Fibroblast of skin of back (primary cell): ENCODE data around the gene NR2E3. TPM values are rescaled to one million over a fixed set of nuclear protein-coding genes. Genes with fewer than 3 reads are reported as not detected.

Experiments used
- DNase-seq: peaks from one replicate; pipeline ENCODE4 v3.0.0-alpha.2; 2013
- polyA plus RNA-seq, 2 experiments: library from polyadenylated mRNA; unstranded; fragments of 120-200 nt; gene quantifications; one replicate each; pipeline ENCODE4 v1.2.1, GENCODE V29; 2013; ENCODE audit not compliant: insufficient read length in 2 of 2

The NR2E3 gene
- not detected for polyA plus RNA-seq (2013, experiment 1 of 2; ENCODE audit: insufficient read length)
- not detected for polyA plus RNA-seq (2013, experiment 2 of 2; ENCODE audit: insufficient read length)

GRCh38 chr15:71810256-71811035 is at the start of gene NR2E3:
NR2E3 (plus strand) TSS chr15:71810554; CDS start chr15:71810744, 190 bp downstream.
- no peak for DNase-seq

- DNase-seq: no peak
These were observed 49.5 kb upstream of the NR2E3 start for GRCh38 chr15:71760852-71761251.

- peak; percentile 69 for DNase-seq
These were observed 48.7 kb upstream of the NR2E3 start for GRCh38 chr15:71761649-71762048.

GRCh38 chr15:71768184-71768583 is 42.2 kb upstream of the NR2E3 start:
- DNase-seq: no peak

- DNase-seq: no peak
These were observed 37.0 kb upstream of the NR2E3 start for GRCh38 chr15:71773206-71773859.

- DNase-seq: peak; percentile 62
These were observed 34.5 kb upstream of the NR2E3 start for GRCh38 chr15:71775856-71776255.

GRCh38 chr15:71776304-71776703 is 34.0 kb upstream of the NR2E3 start:
- no peak for DNase-seq

- no peak for DNase-seq
These were observed 33.0 kb upstream of the NR2E3 start for GRCh38 chr15:71777216-71777943.

- no peak for DNase-seq
These were observed 31.1 kb upstream of the NR2E3 start for GRCh38 chr15:71779073-71779797.

GRCh38 chr15:71780115-71780976 is 30.0 kb upstream of the NR2E3 start:
- DNase-seq: peak; percentile 53

GRCh38 chr15:71781179-71781964 is 29.0 kb upstream of the NR2E3 start:
- DNase-seq: peak; percentile 51

GRCh38 chr15:71781965-71782265 is 28.4 kb upstream of the NR2E3 start:
- DNase-seq: no peak

- no peak for DNase-seq
These were observed 27.8 kb upstream of the NR2E3 start for GRCh38 chr15:71782422-71783165.

- no peak for DNase-seq
These were observed 25.6 kb upstream of the NR2E3 start for GRCh38 chr15:71784719-71785118.

- no peak for DNase-seq
These were observed 24.4 kb upstream of the NR2E3 start for GRCh38 chr15:71785996-71786395.

GRCh38 chr15:71786673-71787072 is 23.7 kb upstream of the NR2E3 start:
- DNase-seq: no peak

GRCh38 chr15:71788646-71789579 is 21.4 kb upstream of the NR2E3 start:
- no peak for DNase-seq

- DNase-seq: no peak
These were observed 20.7 kb upstream of the NR2E3 start for GRCh38 chr15:71789616-71790015.

GRCh38 chr15:71790081-71790480 is 20.3 kb upstream of the NR2E3 start:
- peak; percentile 61 for DNase-seq
